GM12874 (cell line): ENCODE measurements around the gene GPR183.

Experiments used
- CTCF ChIP-seq: IDR thresholded peaks from 2 replicates; pipeline ENCODE4 v1.5.1; 2011; ENCODE audit warnings: low read depth, mild to moderate bottlenecking, control low read depth, low read length, moderate library complexity; ENCODE audit not compliant: insufficient read depth

GPR183 gene

DNA sequence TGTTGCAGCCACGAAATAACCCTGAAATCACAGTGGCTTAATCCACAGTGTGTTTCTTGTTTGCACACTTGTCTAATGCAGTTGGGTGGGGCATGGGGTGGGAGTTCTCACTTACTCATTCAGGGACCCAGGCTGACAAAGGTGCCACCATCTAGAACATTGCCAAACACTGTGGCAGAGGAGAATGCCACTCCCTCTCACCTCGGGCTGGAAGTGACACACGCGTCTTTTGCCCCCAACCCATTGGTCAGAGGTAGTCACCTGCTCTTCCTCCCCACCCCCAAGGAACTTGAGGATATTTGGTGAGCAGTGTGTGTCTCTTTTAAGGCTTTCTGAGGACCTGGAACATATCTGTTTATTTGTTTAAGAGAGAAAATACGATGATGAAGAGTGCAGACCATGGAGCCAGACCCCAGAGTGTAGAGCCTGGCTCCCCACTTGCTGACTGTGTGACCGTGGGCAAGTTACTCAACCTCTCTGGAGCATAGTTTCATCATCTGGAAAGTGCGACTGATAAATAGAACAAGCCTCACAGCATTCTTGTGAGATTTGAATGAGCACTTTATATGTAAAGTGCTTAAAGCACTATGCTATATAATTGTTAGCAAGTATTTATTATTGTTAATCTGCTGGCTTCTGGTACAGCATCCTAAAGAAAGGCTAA is 17.4 kb downstream of the GPR183 start:
- TF ChIP-seq CTCF: no peak

- no peak for TF ChIP-seq CTCF
These were observed 17.9 kb downstream of the GPR183 start for GRCh38 chr13:99289271-99289670.

- no peak for TF ChIP-seq CTCF
These were observed 19.1 kb downstream of the GPR183 start for GRCh38 chr13:99288089-99288488.

- TF ChIP-seq CTCF: no peak
These were observed 19.6 kb downstream of the GPR183 start for GRCh38 chr13:99287551-99287950.

DNA sequence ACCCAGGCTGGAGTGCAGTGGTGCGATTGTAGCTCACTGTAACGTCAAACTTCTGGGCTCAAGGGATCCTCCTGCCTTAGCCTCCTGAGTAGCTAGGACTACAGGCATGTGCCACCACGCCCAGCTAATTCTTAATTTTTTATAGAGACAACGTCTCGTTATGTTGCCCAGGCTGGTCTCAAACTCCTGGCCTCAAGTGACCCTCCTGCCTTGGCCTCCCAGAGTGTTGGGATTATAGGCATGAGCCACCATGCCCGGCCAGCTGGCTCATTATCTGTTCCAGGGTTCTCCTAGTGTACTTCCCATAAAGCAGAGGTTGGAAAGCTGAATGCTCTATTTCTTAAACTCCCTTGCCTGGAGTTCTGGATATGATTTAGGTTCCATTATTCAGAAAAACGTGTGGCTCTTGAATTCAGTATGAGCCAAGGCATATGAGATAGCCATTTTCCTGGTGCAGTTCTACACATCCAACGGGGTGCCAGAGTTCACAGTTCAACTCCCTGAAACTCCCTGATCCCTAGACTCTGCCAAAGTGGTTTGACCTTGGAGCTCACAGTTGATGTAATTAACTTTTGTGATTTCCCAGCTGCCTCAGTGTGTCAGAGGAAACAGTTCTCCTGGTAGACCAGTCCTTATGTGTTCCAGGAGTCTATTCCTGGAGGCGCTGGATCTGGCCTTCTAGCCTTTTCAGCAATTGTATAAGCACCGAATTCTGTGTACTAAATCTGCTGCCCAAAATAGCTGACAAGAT is 21.6 kb downstream of the GPR183 start:
- no peak for TF ChIP-seq CTCF

- no peak for TF ChIP-seq CTCF
These were observed 24.7 kb downstream of the GPR183 start for GRCh38 chr13:99282264-99283231.

DNA sequence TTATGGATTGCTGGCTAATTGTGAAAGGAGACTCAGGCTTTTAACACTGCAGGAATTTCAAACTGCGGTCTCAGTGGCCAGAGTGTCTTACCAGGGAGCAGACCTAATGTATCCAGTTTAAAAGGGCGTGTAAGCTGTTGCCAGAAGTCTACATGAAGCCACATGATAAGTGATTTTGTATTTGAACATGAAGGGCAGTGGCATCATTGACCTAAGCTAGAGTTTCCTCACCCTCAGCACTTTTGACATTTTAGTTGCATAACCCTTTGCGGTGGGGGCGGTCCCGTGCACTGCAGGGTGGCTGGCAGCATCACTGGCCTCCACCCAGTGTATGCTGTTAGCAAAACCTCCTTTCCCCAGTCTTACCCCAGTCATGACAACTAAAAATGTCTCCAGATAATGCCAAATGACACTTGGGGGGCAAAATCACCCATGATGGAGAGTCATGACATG is 25.4 kb downstream of the GPR183 start:
- TF ChIP-seq CTCF: no peak
